Hematopoietic multipotent progenitor cell treated with erythropoietin and hydrocortisone succinate and interleukin-3 and kit ligand, for 15 days (in vitro differentiated cells): ENCODE data around the gene DNMT1.
"Not testable (repeated sequence)": the region's sequence is repeated elsewhere in the genome, so short reads cannot be mapped to it uniquely, and the experiment has no call there.

Source experiments
- DNase-seq: peaks from one replicate; pipeline ENCODE4 v3.0.0-alpha.2; 2015; ENCODE audit warnings: low spot score

DNMT1 gene

GRCh38 chr19:10220695-10221094 lies 25.9 kb upstream of the DNMT1 start:
- DNase-seq: no peak

GRCh38 chr19:10219678-10220077 lies 24.9 kb upstream of the DNMT1 start:
- no peak for DNase-seq

- DNase-seq: no peak
Observed at GRCh38 chr19:10217085-10217484, 22.3 kb upstream of the DNMT1 start.

GRCh38 chr19:10214784-10215183 lies 20.0 kb upstream of the DNMT1 start:
- DNase-seq: no peak

- no peak for DNase-seq
Observed at GRCh38 chr19:10211691-10212090, 16.9 kb upstream of the DNMT1 start.

GRCh38 chr19:10211061-10211460 lies 16.3 kb upstream of the DNMT1 start:
- no peak for DNase-seq

- no peak for DNase-seq
Observed at GRCh38 chr19:10209315-10209714, 14.6 kb upstream of the DNMT1 start.

GRCh38 chr19:10207026-10207425 lies 12.3 kb upstream of the DNMT1 start:
- no peak for DNase-seq

- DNase-seq: no peak
Observed at GRCh38 chr19:10206226-10206885, 11.6 kb upstream of the DNMT1 start.

- DNase-seq: no peak
Observed at GRCh38 chr19:10205636-10206035, 10.9 kb upstream of the DNMT1 start.

- no peak for DNase-seq
Observed at GRCh38 chr19:10203686-10204085, 8.9 kb upstream of the DNMT1 start.

GRCh38 chr19:10201176-10201575 lies 6.4 kb upstream of the DNMT1 start:
- no peak for DNase-seq

GRCh38 chr19:10200101-10200500 lies 5.3 kb upstream of the DNMT1 start:
- DNase-seq: not testable (repeated sequence)

- DNase-seq: not testable (repeated sequence)
Observed at GRCh38 chr19:10198889-10199644, 4.3 kb upstream of the DNMT1 start.

GRCh38 chr19:10195199-10195519 lies 406 bp upstream of the DNMT1 start:
- no peak for DNase-seq

GRCh38 chr19:10193790-10194499 lies 808 bp downstream of the DNMT1 start:
- peak; percentile 5 for DNase-seq

GRCh38 chr19:10192922-10193321 lies 1.8 kb downstream of the DNMT1 start:
- DNase-seq: no peak

GRCh38 chr19:10191347-10191746 lies 3.4 kb downstream of the DNMT1 start:
- no peak for DNase-seq

GRCh38 chr19:10190026-10190425 lies 4.7 kb downstream of the DNMT1 start:
- DNase-seq: no peak

- no peak for DNase-seq
Observed at GRCh38 chr19:10189616-10190015, 5.1 kb downstream of the DNMT1 start.

GRCh38 chr19:10187315-10187714 lies 7.4 kb downstream of the DNMT1 start:
- no peak for DNase-seq

- DNase-seq: no peak
Observed at GRCh38 chr19:10184636-10185035, 10.1 kb downstream of the DNMT1 start.

- DNase-seq: no peak
Observed at GRCh38 chr19:10183926-10184325, 10.8 kb downstream of the DNMT1 start.
